Progenitor cell of endocrine pancreas (in vitro differentiated cells): Measurements from ENCODE around the gene OR10T2. TPM values are rescaled to one million over a fixed set of nuclear protein-coding genes. Genes with fewer than 3 reads are reported as not detected.

Experiments
- DNase-seq: peaks from one replicate; pipeline ENCODE4 v3.0.0; 2021; ENCODE audit warnings: low spot score; ENCODE audit not compliant: unreplicated experiment
- H3K27ac Mint-ChIP-seq: 2 replicates; pipeline ENCODE4 v1.8.0; 2021; ENCODE audit warnings: mild to moderate bottlenecking, moderate library complexity, mixed read lengths
- H3K27me3 Mint-ChIP-seq: 2 replicates; pipeline ENCODE4 v1.8.0; 2021; ENCODE audit warnings: mixed read lengths
- H3K36me3 Mint-ChIP-seq: 2 replicates; pipeline ENCODE4 v1.8.0; 2022; ENCODE audit warnings: mixed read lengths; ENCODE audit not compliant: insufficient read depth
- H3K4me1 Mint-ChIP-seq: 2 replicates; pipeline ENCODE4 v1.8.0; 2021; ENCODE audit warnings: low read depth, mixed read lengths
- H3K4me3 Mint-ChIP-seq: 2 replicates; pipeline ENCODE4 v1.8.0; 2021; ENCODE audit warnings: low read depth, mild to moderate bottlenecking, moderate library complexity, mixed read lengths
- H3K9me3 Mint-ChIP-seq: 2 replicates; pipeline ENCODE4 v1.8.0; 2021; ENCODE audit warnings: low read depth, mixed read lengths
- total RNA-seq: library from RNA; stranded (reverse); gene quantifications from 2 replicates; pipeline ENCODE4 v1.2.1, GENCODE V29; 2021
- TF ChIP-seq, protein P1 (sequence below): fragments of 200-600 bp; sonication (generic); IDR thresholded peaks from one replicate; pipeline ENCODE4 v1.5.0; 2021; ENCODE audit warnings: antibody characterized with exemption, mild to moderate bottlenecking; ENCODE audit not compliant: unreplicated experiment

OR10T2 gene
- total RNA-seq, 1 donor from 2014 or later: not detected

DNA sequence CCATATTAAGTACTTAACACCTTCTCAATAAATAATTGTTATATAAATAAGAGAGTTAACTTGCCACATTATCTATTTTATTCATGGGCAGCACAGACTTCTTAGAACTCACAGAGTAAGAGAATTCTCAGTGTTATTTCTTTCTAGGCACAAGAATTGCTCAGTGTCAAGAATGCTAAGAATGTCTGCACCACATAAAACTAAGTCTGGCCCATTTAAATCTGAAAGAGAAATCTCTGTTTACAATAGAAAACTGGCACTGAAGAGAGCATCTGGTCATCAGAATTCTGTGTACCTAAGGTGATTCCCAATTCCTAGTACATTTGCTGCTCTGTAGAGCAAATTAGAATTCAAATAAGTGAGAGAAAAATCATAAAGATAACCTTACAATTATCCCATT lies 22.9 kb upstream of the OR10T2 start:
- Mint-ChIP-seq H3K27me3 (no peaks in the 10 kb centered on the region), H3K27ac (no peak overlapping the region), H3K4me3 (no peak overlapping the region), H3K9me3 (no peaks in the 10 kb centered on the region), H3K4me1 (no peaks in the 10 kb centered on the region), H3K36me3 (no peaks in the 10 kb centered on the region)
- TF ChIP-seq, protein P1, sequence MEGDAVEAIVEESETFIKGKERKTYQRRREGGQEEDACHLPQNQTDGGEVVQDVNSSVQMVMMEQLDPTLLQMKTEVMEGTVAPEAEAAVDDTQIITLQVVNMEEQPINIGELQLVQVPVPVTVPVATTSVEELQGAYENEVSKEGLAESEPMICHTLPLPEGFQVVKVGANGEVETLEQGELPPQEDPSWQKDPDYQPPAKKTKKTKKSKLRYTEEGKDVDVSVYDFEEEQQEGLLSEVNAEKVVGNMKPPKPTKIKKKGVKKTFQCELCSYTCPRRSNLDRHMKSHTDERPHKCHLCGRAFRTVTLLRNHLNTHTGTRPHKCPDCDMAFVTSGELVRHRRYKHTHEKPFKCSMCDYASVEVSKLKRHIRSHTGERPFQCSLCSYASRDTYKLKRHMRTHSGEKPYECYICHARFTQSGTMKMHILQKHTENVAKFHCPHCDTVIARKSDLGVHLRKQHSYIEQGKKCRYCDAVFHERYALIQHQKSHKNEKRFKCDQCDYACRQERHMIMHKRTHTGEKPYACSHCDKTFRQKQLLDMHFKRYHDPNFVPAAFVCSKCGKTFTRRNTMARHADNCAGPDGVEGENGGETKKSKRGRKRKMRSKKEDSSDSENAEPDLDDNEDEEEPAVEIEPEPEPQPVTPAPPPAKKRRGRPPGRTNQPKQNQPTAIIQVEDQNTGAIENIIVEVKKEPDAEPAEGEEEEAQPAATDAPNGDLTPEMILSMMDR: no peak
- no peak for DNase-seq

DNA sequence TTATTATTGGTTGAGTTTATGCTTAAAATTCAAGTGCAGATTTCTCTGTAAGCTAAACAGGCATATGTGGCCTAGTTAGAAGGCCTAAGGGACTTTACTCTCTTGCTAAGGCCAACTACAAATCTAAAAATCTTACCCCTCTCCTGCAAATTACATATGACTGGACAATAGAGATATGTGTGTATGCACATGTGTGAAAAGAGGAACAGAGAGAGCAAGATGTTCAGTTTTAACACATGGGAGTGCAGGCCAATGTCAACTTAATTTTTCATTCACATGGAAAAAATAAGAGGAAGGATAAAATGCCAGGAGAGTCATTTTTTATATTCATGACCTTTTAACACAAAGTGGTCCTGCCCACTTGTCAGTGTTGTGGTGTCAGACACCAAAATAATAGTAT lies 18.3 kb upstream of the OR10T2 start:
- H3K4me1 Mint-ChIP-seq: no peaks in the 10 kb centered on the region
- H3K27ac Mint-ChIP-seq: no peak overlapping the region
- no peak overlapping the region for H3K4me3 Mint-ChIP-seq
- H3K9me3 Mint-ChIP-seq: no peaks in the 10 kb centered on the region
- H3K27me3 Mint-ChIP-seq: no peaks in the 10 kb centered on the region
- no peak for DNase-seq
- TF ChIP-seq, protein P1: no peak
- H3K36me3 Mint-ChIP-seq: no peaks in the 10 kb centered on the region

DNA sequence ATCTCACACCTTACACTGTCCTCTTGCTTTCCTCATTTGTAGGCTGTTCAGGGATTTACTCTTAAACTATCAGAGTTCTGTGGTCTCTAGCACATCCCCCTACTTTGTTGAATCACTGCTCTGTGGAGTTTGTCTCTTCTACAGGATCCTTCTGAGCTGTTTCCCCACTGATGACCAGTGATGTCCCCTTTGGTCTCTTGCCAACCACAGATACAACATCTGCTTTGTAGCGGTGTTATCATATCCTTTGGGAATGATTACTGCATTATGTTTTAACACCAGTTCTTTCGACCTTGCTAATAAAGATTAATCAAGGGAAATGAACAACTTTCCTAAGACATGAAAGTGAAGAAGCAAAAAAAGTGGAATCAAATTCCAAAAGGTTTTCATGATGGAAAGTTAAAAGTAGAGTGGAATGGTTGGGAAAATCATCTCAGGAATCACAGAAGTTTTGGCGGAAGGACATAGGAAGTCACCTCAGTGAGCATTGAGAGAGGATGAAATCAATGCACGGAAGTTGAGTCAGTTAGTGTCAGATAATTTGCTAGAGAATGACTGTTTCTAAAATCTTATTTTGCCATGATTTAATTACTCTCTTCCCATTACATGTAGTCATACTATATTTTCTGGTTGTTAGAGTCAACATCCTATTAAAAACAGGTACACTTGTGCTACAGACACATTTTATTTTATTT lies 15.5 kb upstream of the OR10T2 start:
- Mint-ChIP-seq H3K4me3 (no peak overlapping the region), H3K36me3 (no peaks in the 10 kb centered on the region), H3K27ac (no peak overlapping the region), H3K27me3 (no peaks in the 10 kb centered on the region), H3K4me1 (no peaks in the 10 kb centered on the region), H3K9me3 (no peaks in the 10 kb centered on the region)
- DNase-seq: no peak
- TF ChIP-seq, protein P1: no peak

DNA sequence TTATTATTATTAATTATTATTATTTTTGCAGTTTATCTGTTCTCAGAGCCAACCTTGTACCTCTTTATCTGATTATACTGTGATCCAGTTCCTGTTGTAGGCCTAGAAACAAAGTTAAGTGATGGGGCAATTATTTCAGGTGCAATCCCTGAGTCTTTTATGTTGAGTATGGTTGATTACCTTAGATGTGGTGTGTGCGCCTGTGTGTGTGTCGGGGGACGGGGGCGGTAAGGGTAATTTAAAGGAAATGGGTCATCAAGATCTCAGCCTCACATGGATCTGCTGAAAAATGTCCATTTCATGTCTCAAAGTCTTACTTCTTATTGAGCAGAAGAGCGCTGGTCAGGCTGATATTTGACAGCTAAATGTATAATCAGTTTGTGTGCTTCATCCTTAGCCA lies 7.8 kb upstream of the OR10T2 start:
- Mint-ChIP-seq H3K36me3 (no peaks in the 10 kb centered on the region), H3K4me3 (no peak overlapping the region), H3K4me1 (no peaks in the 10 kb centered on the region), H3K27me3 (no peaks in the 10 kb centered on the region), H3K27ac (no peak overlapping the region), H3K9me3 (no peaks in the 10 kb centered on the region)
- DNase-seq: no peak
- TF ChIP-seq, protein P1: no peak

DNA sequence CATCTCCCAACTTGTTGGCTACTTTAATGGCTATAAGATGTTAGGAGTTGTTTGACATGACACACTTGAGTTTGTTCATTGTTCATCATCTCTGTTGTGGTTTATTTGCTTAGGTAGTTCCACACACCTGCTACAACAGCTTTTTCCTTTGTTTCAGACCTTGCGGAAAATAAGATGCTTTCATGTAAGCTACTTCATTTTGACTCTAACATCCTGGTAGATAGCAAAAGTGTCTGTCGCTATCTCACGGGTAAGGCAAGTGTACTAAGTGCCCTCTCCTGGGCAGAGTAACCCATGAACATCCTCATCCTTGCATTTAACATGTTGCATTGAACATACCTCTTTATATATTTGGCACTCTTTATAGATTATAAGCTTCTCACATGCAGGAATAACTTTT lies 1.6 kb upstream of the OR10T2 start:
- Mint-ChIP-seq H3K36me3 (no peaks in the 10 kb centered on the region), H3K27ac (no peak overlapping the region), H3K4me1 (no peaks in the 10 kb centered on the region), H3K9me3 (no peaks in the 10 kb centered on the region), H3K27me3 (peaks cover 3% of the 10 kb centered on the region), H3K4me3 (no peak overlapping the region)
- TF ChIP-seq, protein P1: no peak
- no peak for DNase-seq
